Frontal cortex (tissue), 4 donors: ENCODE measurements around the gene FOXN4. TPM values are rescaled to one million over a fixed set of nuclear protein-coding genes. Genes with fewer than 3 reads are reported as not detected.

Source experiments
- DNase-seq, 2 donors: peaks; one replicate each; pipeline ENCODE4 v3.0.0; 2012; ENCODE audit warnings: low spot score in 2 of 2
- FAIRE-seq: peaks from 2 replicates; lab custom pipeline; 2012; peaks lifted over from hg19 to GRCh38; lab: Jason Lieb, UNC
- total RNA-seq: library from RNA; depleted of rRNA; stranded (reverse); fragments of >200 nt; gene quantifications from one replicate; pipeline ENCODE4 v1.2.3, GENCODE V29; 2014
- donor health status: control.
- donor health status: control.
- donor health status: control.

The FOXN4 gene
- total RNA-seq, 1 donor from 2014 or later, result under 0.01 TPM

- DNase-seq (peak in 1 of 2 donors; percentile 46), FAIRE-seq (no peak)
These were observed 530 bp upstream of the FOXN4 start for GRCh38 chr12:109309381-109310246.

- DNase-seq, result no peak
- no peak for FAIRE-seq
These were observed 2.0 kb downstream of the FOXN4 start for GRCh38 chr12:109307051-109307450.

GRCh38 chr12:109305547-109305946, 3.5 kb downstream of the FOXN4 start:
- DNase-seq (no peak), FAIRE-seq (no peak)

- no peak for DNase-seq
- FAIRE-seq, result no peak
These were observed 4.6 kb downstream of the FOXN4 start for GRCh38 chr12:109304485-109304884.

- no peak for DNase-seq
- FAIRE-seq, result no peak
These were observed 6.3 kb downstream of the FOXN4 start for GRCh38 chr12:109302770-109303169.

GRCh38 chr12:109302358-109302757, 6.7 kb downstream of the FOXN4 start:
- FAIRE-seq (no peak), DNase-seq (no peak)

- no peak for FAIRE-seq
- no peak for DNase-seq
These were observed 7.4 kb downstream of the FOXN4 start for GRCh38 chr12:109301643-109302168.

- DNase-seq (no peak), FAIRE-seq (no peak)
These were observed 9.2 kb downstream of the FOXN4 start for GRCh38 chr12:109299849-109300248.

- FAIRE-seq (no peak), DNase-seq (no peak)
These were observed 12.7 kb downstream of the FOXN4 start for GRCh38 chr12:109296431-109296830.

- no peak for FAIRE-seq
These were observed 13.2 kb downstream of the FOXN4 start for GRCh38 chr12:109295764-109296425.

GRCh38 chr12:109294286-109294796, 14.7 kb downstream of the FOXN4 start:
- FAIRE-seq, result no peak

More at GRCh38 chr12:109295764-109296425, 13.2 kb downstream of the FOXN4 start:
- no peak for DNase-seq

GRCh38 chr12:109293106-109293505, 16.0 kb downstream of the FOXN4 start:
- DNase-seq (no peak), FAIRE-seq (no peak)

More at GRCh38 chr12:109294286-109294796, 14.7 kb downstream of the FOXN4 start:
- DNase-seq, result no peak

- FAIRE-seq, result no peak
These were observed 16.8 kb downstream of the FOXN4 start for GRCh38 chr12:109292342-109292711.

GRCh38 chr12:109291521-109292341, 17.4 kb downstream of the FOXN4 start:
- DNase-seq (peak; percentile 78 to 90), FAIRE-seq (no peak)

More at GRCh38 chr12:109292342-109292711, 16.8 kb downstream of the FOXN4 start:
- DNase-seq, result no peak

GRCh38 chr12:109291117-109291516, 18.0 kb downstream of the FOXN4 start:
- DNase-seq, result no peak
- FAIRE-seq, result no peak

- FAIRE-seq, result no peak
- DNase-seq, result no peak
These were observed 19.0 kb downstream of the FOXN4 start for GRCh38 chr12:109290061-109290460.

GRCh38 chr12:109289551-109289950, 19.5 kb downstream of the FOXN4 start:
- FAIRE-seq, result no peak
- no peak for DNase-seq

GRCh38 chr12:109289004-109289403, 20.1 kb downstream of the FOXN4 start:
- DNase-seq, result no peak
- FAIRE-seq, result no peak

GRCh38 chr12:109288571-109288970, 20.5 kb downstream of the FOXN4 start:
- no peak for DNase-seq
- FAIRE-seq, result no peak
